ENCODE data around the gene FBF1.

DNA sequence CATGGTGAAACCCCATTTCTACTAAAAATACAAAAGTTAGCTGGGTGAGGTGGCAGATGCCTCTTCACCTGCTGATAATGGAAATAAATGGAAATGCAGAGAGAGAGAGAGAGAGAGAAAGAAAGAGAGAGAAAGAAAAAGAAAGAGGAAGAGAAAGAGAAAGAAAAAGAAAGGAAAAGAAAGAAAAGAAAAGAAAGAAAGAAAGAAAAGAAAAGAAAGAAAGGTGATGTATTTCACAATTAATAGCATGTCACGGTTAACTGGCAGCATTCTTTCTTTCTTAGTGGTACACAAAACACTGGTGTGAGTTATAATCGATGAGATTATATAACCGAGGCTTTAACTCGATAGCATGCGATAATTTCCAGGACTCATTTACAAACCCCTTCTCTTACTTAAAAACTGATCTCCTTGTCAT is 34.9 kb upstream of the FBF1 start:
- TF ChIP-seq, protein P1, sequence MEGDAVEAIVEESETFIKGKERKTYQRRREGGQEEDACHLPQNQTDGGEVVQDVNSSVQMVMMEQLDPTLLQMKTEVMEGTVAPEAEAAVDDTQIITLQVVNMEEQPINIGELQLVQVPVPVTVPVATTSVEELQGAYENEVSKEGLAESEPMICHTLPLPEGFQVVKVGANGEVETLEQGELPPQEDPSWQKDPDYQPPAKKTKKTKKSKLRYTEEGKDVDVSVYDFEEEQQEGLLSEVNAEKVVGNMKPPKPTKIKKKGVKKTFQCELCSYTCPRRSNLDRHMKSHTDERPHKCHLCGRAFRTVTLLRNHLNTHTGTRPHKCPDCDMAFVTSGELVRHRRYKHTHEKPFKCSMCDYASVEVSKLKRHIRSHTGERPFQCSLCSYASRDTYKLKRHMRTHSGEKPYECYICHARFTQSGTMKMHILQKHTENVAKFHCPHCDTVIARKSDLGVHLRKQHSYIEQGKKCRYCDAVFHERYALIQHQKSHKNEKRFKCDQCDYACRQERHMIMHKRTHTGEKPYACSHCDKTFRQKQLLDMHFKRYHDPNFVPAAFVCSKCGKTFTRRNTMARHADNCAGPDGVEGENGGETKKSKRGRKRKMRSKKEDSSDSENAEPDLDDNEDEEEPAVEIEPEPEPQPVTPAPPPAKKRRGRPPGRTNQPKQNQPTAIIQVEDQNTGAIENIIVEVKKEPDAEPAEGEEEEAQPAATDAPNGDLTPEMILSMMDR (IDR thresholded peaks at IDR 0.05; ENCODE audit: low read depth, low read length, poor library complexity, severe bottlenecking): no peak
- no peak for TF ChIP-seq EZH2phosphoT487 (IDR thresholded peaks at IDR 0.05; ENCODE audit: borderline replicate concordance, low read length)
